NCI-H748 treated with DMSO at 0.1 percent for 48 hours (cell line): ENCODE measurements around the gene CMTM5.
"Not testable (repeated sequence)": the region's sequence is repeated elsewhere in the genome, so short reads cannot be mapped to it uniquely, and the experiment has no call there.

ENCODE experiments used
- DNase-seq: peaks from one replicate; lab custom pipeline; 2025; lab: John Stamatoyannopoulos, UW

CMTM5 gene

DNA sequence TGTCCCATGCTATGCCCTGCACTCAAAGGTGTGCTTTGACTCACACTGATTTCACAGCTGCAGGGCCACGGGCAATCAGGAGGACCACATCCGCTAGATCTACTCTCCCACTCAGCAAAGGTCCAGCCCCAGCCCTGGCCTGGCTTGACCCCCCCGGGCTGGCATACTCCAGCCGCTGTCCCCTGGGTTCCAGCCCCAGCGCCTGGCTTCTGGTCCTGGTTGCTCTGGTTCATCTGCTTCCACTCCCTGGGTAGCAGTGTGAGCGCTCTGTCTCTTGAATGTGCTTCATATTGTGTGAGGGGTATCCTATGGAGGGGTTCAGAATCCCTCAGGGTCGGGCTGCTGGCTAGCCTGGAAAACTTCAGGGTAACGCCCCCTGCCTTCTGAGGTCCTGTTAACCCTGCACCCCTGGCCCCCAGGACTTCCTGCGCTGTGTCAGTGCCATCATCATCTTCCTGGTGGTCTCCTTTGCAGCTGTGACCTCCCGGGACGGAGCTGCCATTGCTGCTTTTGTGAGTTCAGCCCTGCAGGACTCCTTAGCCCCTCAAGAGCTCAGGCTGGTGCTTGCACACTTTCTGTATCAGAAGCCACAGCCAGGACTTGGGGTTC, 1.9 kb downstream of the CMTM5 start:
- DNase-seq: no peak

DNA sequence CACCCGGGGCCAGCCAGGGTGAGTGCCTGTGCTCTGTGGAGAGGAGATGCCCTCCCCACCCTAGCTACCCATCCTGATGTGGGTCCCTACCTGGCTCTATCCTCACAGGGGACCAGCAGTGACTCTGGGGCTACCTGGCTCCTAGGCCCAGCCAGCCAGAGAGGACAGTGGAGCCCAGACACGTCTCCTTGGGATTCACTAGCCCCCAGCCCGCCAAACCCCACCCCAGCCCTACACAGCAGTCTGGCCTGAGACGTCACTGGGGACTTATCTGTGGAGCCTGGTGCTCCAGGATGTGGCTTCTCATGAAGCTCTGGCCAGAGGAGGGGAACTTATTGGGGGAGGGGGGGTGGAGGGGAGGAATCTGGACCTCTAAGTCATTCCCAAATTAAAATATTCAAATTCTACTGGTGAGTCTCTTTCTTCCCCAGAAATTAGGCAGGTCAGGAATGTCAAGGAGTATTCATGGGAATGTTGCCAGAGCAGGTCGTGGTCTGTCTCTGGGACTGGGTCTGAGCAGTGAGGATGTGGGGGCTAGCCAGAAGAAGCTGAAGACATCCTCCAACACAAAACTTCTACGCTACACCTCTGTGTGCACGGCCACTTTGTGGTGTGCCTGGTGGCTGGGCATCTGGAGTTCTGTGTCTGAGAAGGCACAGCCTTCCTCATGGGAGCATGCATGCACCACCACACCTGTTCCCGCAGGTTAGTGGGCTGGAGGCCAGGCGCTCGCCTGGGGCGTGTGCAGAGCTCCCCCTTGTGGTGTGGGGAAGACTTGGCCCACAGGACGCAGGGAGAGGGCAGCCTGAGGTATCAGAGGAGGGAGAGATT, 2.7 kb downstream of the CMTM5 start:
- peak; percentile 31 for DNase-seq

DNA sequence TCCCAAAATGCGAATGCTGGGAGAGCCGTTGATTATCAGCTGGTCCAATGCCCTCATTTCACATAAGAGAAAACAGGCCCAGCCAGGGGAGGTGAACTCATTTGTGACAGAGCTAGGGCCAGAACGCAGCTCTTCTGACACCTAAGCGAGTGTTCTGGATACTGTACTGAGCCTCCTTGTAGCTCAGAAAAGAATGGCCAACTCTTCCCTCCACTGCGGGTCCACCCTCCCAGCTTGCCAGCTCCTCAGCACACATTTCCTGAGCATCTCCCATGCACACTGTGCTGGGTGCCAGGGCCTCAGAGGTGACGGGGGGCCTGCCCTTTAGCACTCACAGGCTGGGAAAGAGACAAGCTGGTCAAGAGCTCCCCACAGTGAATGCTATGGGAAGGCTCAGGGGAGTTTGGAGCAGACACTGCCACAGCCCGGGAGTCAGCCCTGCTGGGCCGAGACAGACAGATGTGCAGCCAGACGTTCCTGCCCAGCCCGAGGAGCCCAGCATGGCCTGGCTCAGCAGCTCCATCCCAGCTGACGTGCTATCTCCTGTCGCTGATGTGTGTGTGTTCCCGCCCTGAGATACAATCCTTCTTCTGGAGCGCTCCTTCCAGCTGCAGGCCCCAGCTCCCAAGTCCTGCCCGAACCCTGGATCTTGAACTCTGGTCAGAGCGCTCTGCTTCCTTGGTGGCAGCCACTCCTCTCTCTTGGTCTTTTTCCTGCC, 3.5 kb downstream of the CMTM5 start:
- DNase-seq: no peak

DNA sequence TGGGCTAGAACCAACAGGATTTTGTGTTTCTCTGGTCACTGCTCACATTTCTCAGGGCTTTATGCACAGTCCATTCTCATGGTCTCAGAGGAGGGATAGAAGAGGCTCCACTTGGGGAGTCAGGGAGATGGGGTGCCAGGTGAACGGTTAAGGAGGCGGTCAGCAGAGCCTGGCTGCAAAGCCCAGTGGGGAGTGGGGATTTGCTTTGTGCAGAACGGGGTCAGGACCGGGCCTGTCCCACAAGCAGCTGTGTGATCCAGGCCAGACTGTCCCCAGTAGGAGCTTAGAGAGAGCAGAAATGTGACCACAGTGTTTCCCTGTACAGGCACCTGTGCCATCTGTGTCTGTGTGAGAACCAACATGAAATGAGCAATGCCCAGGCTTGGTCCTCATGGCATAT, 4.1 kb downstream of the CMTM5 start:
- no peak for DNase-seq

DNA sequence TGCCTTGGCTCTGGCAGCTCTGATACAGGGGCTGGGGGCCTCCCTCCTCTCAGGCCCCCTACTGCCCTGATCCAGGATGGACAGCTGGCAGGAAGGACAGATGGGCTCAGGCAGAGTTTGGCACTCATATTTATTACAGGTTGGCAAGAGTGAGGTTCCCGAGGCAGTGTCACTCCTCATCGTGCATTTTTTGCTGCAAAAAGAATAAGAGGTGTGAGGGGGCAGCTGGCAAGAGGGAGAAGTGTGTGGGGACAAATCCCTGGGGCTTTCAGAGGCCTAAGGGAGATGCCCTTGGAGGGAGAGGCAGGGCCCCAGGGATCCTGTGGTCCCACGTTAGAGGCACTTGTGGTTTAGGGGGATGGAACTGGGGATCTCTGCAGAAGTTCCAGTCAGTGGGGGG, 5.0 kb downstream of the CMTM5 start:
- peak; percentile 32 for DNase-seq

DNA sequence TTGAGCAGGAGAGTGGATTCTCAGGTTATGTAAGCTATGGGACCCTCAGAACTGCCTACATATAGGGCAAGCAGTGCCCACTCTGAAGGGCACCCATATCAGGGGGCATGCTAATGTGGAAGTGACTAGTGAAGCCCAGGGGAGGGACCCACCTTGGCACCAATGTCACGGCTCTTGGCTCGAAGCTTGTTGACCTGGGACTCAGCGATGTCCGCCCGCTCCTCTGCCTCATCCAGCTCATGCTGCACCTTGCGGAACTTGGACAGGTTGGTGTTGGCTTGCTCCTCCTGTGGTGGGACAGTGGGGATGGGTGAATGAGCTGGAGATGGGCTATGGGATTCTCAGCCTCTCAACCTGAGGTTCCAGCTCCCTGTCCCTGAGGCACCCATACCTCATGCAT, 5.4 kb downstream of the CMTM5 start:
- DNase-seq: no peak

DNA sequence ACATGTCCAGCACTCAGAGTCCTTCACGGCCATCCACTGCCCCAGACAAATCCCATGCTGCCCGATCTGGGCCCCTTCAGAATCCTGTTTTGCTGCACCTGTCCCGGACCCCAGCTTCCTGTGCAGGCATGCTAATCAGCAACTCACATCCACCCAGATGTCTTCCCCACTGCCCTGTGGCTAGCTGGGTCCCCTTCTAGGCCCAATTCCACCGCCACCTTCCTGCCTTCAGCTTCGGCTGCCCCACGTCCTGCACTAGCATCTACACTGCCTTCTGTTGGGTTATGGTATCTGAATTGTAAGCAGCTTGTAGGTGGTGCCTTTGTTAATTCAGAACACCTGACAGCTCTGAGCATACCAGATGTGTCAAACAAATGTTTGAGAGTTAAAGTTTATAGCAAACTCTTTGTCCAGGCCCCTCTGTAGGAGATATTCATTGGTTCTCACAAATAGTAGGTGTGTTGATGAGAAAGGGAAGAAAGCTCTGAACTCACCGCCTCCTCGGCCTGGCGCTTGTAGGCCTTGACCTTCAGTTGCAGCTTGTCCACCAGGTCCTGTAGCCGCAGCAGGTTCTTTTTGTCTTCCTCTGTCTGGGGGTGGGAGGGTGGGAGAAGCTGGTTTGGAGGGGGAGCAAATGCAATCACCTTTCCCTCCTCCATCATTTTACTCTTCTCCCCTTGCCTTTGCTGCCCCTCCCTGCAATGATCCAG, 6.0 kb downstream of the CMTM5 start:
- DNase-seq: no peak

DNA sequence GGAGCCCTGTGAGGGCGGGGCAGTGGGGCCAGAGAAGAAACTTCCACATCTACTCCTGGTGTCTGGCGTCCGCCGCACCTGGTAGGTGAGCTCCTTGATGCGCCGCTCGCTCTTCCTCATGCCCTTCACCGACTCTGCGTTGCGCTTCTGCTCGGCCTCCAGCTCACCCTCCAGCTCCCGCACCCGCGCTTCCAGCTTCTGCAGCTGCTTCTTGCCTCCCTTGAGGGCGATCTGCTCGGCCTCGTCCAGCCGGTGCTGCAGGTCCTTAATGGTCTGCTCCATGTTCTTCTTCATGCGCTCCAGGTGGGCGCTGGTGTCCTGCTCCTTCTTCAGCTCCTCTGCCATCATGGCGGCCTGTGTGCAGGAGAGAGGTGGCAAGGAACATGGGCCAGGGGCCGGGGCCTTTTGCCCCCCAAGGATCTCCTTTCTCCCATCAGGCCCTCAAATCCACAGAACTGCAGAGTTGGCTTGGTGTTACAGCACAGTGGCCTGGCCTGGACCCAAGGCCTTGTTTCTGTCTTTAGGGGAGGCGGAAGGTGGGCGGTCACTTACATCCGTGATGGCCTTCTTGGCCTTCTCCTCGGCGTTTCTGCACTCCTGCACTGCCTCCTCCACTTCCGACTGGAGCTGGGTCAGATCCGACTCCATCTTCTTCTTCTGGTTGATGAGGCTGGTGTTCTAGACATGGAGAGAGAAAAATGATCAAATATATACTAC, 7.7 kb downstream of the CMTM5 start:
- no peak for DNase-seq

DNA sequence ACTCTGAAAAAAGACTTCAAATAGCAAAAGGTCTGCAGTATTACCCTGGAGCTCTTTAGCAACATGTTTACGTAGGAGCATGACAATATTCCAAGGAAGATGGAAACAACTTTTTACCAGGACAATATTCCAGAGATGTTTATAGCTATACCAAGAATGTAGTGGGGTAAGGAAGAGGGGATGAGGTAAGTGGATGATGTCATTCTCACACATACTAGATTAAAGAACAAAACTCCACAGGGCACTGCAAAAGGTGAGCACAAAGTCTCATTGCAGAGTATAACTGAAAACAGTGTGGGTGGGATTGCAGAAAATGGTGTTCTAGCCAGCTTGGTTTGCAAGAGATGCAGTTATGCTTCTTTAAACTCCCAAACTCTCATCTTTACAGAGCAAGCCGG, 8.4 kb downstream of the CMTM5 start:
- DNase-seq: no peak

DNA sequence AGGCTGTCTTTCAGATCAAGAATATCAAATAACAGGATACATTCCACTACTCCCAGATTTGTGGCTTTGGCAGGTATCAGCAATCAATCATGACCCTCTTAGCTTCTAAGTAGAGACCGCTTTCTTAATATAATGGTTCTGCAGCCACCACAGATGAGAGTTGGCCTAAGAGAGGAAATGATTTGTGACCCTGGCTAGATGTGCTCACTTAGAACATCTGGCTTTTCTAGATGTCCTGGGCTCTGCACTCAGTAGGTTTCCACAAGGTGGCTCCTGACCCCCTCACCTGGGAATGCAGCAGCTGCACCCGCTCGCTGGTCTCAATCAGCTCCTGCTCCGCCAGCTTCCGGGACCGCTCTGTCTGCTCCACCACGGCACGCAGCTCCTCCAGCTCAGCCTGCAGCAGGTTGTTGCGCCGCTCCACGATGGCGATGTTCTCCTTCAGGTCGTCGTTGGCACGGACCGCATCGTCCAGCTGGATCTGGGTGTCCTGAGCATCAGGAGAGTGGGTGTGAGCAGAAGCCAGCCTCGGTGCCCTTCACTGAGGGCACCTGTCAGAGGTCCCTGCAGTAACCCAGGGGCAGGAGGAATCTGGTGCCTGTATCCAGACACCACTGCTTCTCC, 8.9 kb downstream of the CMTM5 start:
- no peak for DNase-seq

DNA sequence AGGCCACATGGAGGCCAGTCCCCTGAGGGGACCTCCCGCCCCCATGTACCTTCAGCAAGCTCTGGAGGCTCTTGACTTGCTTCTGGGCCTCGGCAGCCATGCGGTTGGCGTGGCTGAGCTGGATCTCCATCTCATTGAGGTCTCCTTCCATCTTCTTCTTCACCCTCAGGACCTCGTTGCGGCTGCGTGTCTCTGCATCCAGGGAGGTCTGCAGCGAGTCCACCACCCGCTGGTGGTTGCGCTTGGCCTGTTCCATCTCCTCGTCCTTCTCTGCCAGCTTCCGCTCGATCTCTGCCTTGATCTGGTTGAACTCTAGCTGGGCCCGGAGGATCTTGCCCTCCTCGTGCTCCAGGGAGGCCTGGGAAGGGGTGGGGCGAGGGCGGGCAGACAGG, 9.4 kb downstream of the CMTM5 start:
- DNase-seq: not testable (repeated sequence)

DNA sequence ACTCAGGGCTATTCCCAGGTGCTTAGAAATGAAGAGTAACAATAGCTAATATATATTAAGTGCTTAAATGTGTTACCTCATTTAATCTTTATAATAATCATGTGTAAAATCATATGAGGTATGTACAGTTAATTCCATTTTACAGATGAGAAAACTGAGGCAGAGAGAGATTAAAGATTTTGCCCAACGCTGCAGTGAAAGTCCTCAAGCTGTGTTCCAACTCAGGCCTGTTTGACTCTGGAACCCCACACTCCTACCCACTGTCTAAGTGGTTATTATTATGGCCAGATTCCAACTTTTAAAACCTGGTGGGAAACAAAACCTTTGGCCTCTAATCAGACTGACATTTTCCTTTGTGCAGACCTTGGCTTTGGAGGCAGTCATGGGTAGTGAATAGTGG, 10.2 kb downstream of the CMTM5 start:
- DNase-seq: no peak

DNA sequence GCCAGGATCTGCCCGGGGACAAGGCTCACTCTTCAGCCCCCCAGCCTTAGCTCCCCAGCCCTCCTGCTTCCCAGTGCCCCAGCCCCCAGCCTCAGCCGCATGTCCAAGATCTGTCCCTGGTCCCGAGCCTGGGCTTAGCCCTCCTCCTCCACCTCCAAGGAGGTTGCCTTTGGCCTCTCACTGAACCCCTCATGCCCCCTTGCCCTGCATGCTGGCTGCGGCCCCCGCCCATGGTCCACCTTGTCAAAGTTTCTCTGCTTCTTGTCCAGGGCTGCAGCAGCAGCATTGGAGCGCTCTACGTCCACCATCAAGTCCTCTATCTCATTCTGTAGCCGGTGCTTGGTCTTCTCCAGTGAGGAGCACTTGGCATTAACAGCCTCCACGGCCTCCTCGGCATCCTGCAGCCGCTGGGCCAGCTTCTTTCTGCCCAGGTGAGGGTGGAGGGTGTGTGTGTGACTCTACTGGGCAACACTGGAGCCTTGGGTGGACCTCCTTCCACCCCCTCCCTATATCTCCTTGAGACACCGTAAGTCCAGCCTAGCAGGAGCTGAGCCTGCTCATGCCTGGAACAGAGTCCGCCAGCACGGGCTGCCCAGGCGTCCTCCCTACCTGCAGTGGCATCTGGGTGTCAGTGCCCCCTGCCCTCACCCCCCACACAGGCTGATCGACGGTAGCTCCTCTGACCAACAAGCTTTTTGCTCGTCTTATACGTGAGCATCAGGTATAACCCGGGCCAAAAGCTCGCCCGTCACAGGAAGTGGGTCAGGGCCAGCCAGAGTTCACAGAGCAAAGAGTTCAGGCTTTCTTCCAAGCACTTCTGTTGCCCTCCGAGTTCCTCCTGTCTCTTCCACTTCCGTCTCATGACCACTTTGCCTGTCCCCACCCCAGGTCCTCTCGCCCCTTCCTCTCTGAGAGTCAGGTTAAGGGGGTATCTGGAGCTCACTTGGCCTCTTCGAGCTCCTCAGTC, 11.4 kb downstream of the CMTM5 start:
- no peak for DNase-seq

DNA sequence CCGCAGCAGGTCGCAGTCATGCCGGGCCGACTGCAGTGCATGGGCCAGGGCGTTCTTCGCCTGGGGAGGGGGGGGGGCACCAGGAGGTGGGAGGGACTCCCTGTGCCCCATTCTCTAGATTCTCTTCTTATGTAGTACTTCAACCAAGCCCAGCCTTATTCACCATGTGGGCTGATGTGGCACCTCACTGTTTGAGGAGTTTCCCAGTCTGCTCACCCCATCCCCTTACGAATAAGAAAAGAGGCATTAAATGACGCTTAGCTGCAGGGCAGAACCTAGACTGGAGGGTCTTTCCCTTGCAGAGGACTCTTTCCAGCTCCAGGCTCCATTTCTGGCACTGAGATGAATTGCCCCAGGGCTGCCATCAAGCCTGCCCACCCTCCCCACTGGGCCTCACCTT, 12.2 kb downstream of the CMTM5 start:
- no peak for DNase-seq

DNA sequence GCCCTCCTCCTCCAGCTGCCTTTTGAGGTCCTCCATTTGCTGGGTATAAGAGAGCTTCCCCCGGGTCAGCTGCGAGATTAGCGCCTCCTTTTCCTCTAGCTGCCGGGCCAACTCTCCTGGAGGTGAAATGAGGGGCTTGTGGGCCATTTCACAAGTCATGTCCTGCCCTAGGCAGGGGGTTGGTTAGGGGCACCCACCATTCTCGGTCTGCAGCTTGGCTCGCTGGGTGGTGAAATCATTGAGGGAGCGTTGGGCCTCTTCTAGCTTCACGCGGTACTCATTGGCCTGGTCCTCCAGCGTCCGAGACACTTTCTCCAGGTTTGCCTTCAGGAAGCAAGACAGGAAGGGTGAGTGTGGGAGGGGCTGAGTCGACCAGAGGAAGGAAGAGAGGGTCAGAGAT, 12.6 kb downstream of the CMTM5 start:
- DNase-seq: no peak

DNA sequence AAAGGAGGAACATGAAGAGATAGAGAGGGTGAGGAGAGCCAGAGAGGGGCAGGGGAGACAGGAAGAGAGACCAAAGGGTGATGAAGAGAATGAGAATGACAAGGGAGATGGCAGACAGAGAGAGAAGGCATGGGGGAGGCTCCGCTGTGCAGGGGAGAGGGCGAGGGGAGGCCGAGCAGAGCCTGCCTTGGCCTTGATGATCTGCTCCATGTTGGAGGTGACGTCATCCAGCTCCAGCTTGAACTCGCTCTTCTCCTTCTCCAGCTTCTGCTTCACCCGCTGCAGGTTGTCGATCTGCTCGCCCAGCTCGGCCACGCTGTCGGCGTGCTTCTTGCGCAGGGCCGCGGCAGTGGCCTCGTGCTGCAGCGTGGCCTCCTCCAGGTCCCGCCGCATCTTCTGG, 13.0 kb downstream of the CMTM5 start:
- DNase-seq: not testable (repeated sequence)

DNA sequence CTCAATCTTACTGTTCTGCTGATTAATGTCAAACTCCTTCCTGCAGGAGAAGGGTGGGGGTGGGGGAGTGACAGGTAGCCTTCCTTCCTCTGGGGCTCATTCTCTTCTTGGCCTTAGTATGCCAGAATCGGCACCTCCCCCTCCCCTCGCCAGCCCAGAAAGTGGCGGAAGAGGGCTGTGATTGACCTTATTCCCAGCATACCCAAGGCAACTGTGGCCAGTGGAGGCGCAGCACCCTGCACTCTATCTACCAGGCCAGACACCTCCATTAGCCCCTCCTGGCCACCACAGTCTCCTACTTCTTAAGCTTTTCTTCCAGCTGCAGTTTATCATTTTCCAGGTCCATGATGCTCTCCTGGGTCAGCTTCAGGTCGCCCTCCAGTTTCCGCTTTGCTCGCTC, 15.8 kb downstream of the CMTM5 start:
- no peak for DNase-seq

DNA sequence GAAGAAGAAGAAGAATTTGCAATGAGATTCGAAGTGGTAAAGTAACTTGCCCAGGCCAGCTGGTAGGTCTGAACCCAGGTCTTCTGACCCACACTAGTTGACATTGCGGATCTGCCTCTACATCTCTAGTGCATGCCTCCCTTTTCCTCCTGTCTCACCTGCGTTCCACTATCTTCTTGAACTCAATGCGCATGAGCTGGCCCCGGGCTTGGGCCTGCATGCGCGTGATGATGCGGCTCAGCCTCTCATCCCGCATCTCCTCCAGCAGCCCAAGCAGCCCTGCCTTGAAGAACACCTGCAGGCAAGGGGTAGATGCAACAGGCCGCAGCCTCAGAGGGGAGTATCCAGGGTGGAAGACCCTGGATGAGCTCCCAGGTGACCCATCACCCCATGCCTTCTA, 19.3 kb downstream of the CMTM5 start:
- no peak for DNase-seq

DNA sequence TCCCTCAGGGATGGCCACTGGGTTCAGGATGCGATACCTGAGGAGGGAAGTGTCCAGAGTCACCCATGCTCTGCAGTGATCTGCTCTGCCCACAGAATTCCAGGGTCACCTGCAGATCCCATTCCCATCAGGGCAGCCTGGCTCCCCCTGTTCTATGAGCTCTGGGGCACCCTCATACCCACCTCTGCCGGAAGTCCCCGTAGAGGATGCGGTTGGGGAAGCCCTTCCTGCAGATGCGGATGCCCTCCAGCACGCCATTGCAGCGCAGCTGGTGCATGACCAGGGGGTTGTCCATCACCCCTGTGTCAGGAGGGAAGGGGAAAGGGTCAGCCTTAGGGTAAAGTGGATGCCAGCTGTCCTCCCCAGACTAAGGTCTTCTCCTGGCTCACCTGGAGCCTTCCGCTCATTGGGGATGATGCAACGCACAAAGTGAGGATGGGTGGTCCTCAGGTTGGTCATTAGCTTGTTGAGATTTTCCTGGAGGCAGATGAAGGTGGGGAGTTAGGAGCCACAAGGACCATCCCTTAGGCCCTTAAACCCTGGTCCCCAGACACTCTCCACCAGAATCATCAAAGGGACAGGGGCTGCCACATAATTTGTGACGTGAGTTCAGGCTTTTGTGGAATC, 20.0 kb downstream of the CMTM5 start:
- no peak for DNase-seq

DNA sequence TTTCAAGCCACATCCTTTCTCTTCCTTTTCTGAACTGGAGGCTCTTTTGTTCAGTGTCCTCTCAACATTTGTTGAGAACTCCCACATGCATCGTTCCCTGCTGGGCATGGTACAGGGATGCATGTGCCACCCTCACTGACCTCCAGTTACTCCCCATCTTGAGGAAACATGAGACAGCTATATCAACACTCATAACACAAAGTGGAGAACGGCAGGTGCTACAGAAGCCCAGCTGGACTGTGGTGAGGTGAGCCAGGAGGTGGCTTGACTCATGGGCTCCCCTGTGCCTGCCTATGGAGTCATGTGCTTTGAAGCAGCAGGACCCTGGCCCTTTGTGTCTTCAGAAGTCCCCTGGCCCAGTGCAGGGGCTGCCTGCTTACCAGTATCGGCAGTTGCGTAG, 21.5 kb downstream of the CMTM5 start:
- no peak for DNase-seq
